ENCODE results near the gene PEF1.
A peak's percentile ranks its signal among the peaks of the same experiment; 100 is the strongest.

The PEF1 gene

DNA sequence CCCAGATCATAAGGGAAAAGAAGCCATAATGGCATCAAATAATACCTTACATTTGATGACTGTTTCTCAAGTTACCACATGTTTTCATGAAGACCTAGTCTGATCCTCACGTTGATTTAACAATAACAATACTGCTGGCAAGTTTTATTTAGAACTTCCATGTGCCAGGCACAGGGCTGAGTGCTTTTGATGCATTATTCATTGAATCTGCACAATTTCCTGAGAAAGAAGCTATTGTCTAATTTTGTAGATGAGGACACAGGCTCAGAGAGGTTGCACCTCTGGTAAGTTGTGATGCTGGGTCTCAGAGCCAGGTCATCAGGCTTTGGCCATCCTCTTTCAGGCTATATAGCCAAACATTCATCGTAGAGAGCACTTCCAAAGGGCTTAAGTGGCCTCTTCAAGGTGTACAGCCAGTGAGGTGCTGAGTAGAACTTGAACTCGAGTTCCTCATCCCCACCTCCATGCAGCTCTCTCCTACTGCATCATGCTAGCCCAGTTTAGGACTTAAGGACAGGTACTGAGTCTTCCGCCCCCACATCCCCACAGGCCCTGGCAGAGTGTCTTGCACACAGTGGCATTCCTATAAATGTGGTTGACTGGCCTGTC is 8.3 kb upstream of the PEF1 start:
- no peak overlapping the region for H3K4me3 Mint-ChIP-seq
- H3K4me1 Mint-ChIP-seq (ENCODE audit: low read depth): no peaks in the 10 kb centered on the region
- H3K36me3 Mint-ChIP-seq: no peaks in the 10 kb centered on the region
- no peaks in the 10 kb centered on the region for H3K9me3 Mint-ChIP-seq (ENCODE audit: low read depth)
- no peaks in the 10 kb centered on the region for H3K27me3 Mint-ChIP-seq
- no peak overlapping the region for H3K27ac Mint-ChIP-seq

DNA sequence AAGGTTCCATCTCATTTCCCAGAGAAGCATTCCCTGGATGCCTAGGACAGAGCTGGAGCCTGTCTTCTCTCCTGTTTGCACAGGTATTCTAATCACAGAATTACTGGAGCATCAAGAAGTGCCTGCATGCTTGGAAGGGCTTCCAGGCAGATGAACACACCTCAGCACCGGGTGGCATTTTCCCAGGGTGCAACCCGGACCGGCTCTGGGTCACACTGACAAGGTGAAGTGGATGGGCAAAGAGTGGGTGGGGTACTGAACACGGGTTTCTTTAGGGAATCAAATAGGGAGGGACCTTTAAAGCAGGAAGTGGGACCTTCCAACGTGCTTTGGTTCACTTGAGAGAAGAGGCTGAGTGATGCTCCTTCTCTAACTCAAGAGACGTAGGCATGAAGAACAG is 7.1 kb upstream of the PEF1 start:
- H3K27me3 Mint-ChIP-seq: no peaks in the 10 kb centered on the region
- H3K9me3 Mint-ChIP-seq (ENCODE audit: low read depth): no peaks in the 10 kb centered on the region
- H3K4me3 Mint-ChIP-seq: no peak overlapping the region
- H3K27ac Mint-ChIP-seq: no peak overlapping the region
- H3K4me1 Mint-ChIP-seq (ENCODE audit: low read depth): no peaks in the 10 kb centered on the region
- no peaks in the 10 kb centered on the region for H3K36me3 Mint-ChIP-seq

DNA sequence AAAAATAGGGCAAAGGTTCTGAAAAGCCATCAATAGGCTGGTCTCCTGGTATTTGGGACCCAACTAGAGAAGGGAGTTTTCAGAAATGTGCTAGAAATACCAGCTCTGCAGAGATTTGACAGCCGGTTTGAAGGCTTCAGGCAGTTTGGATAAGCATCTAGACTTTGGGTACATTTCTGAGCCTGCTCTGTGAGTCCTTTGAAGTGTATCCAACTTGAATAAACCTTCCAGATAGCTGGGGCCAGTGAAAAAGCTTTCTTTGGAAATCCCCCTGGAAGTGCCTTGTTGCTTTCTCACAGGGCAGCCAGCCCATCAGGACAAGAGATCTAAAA is 6.4 kb upstream of the PEF1 start:
- Mint-ChIP-seq H3K27me3 (no peaks in the 10 kb centered on the region), H3K4me3 (no peak overlapping the region), H3K9me3 (ENCODE audit: low read depth) (no peaks in the 10 kb centered on the region), H3K27ac (no peak overlapping the region), H3K36me3 (no peaks in the 10 kb centered on the region), H3K4me1 (ENCODE audit: low read depth) (peaks cover 4% of the 10 kb centered on the region)

DNA sequence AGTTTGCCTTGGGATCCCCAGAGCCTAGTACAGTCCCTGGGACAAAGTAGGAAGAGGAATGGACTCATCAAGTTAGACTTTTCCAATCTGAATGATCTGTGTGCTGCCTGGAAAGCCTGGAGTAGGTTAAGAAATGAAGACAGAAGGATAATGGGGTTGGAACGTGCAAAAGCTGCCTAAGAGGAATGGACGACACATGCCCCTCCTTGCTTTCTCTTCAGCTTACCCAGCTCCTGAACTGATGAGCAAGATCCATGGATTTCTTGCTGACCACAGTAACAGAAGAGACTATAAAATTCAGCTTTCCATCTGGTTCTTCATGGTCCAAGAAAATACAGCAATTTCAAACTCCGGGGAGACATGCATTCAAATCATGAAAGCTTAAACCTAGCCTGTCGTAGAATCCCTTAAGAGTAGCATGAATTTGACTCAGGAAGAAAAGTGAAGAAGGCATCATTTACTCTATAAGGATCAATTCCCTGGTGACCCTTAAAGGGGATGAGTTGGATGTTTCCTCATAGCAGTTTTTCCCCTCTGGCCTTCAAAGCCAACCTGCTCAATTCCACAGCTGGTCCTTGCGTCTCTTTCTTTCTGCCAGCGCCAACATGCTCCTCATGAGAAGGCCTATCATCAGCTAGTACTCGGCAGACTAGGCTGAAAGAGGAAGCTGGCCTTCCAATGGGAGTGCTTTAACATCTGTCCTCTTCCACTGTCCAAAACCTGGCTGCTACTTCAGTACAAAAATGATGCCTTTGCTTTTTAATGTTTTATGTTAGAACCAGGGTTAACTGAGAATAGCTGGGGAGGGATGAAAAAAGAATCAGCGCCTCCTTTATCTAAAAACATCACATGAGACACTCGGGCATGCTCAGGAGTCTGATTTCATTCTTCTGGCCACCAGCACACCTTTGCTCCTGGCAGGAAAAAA is 5.7 kb upstream of the PEF1 start:
- Mint-ChIP-seq H3K9me3 (ENCODE audit: low read depth) (no peaks in the 10 kb centered on the region), H3K27me3 (no peaks in the 10 kb centered on the region), H3K4me1 (ENCODE audit: low read depth) (peaks cover 8% of the 10 kb centered on the region), H3K36me3 (no peaks in the 10 kb centered on the region), H3K27ac (no peak overlapping the region), H3K4me3 (no peak overlapping the region)

DNA sequence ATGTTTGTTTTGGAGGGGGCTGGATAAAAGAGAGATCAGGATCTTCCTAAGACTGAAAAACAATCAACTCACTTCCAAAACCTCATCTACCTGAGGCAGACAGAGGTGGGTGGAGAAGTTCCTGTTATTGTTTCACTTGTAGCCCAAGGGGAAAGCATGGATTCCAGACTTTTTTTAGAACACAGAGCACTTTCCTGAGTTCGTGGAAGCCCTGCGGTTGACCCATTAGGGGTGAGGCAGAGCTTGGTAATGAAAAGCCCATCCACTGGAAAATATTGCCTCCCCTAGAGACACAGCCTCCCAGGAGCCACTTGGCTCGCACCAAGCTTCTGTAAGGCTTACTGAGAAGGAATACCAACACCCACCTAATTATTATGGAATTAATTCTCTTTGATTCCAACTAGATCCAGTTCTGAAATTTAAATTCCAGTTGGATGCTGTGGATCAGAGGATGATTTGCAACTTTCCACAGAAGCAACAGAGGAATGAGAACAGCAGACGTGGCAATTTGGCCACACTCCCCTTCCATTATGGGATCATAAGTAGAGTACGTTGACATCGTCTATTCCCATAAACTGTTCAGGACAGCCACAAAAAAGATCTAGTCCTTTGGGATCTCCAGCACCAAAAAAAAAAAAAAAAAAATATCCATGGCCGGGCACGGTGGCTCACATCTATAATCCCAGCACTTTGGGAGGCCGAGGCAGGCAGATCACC is 4.1 kb upstream of the PEF1 start:
- Mint-ChIP-seq H3K4me1 (ENCODE audit: low read depth) (peaks cover 19% of the 10 kb centered on the region), H3K27me3 (no peaks in the 10 kb centered on the region), H3K27ac (no peak overlapping the region), H3K4me3 (no peak overlapping the region), H3K36me3 (no peaks in the 10 kb centered on the region), H3K9me3 (ENCODE audit: low read depth) (no peaks in the 10 kb centered on the region)

DNA sequence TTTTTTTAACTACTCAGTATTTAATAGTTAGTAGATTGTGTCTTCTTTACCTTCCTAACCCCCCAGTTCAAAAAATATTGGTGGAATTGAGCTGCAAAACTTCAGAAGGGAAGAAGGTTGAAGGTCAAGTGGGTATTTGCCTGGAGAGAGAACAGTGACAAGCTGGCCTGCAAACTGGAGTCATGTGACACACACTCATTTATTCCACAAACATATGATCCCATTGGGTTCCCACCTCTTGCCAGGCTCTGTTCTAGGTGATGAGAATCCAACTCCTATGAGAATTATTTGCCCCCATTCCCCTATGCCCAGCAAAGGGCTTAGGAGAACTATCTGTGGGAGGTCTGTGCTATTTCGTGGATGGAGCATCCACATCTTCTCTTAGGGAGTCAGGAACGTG is 3.5 kb upstream of the PEF1 start:
- peaks cover 24% of the 10 kb centered on the region for H3K4me1 Mint-ChIP-seq (ENCODE audit: low read depth)
- no peak overlapping the region for H3K4me3 Mint-ChIP-seq
- no peak overlapping the region for H3K27ac Mint-ChIP-seq
- no peaks in the 10 kb centered on the region for H3K27me3 Mint-ChIP-seq
- H3K36me3 Mint-ChIP-seq: no peaks in the 10 kb centered on the region
- no peaks in the 10 kb centered on the region for H3K9me3 Mint-ChIP-seq (ENCODE audit: low read depth)

DNA sequence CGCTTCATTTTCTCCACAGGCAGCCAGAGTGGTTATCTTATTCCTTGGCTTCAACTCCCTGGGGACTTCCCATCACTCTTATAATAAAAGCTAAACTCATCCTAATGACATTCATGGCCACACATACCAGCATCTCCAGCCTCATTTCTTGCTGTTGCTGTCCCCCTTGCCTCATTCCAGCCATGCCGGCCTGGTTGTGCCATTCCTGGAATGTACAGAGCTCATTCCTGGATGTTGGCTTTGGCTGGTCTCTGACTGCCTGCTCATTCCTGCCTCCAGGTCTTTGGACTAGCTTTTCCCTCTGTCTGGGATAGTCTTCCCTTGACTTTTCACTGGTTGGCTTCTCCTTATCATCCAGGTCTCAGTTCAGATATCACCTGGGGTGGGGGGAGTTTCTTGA is 2.4 kb upstream of the PEF1 start:
- Mint-ChIP-seq H3K27me3 (no peaks in the 10 kb centered on the region), H3K4me1 (ENCODE audit: low read depth) (peaks cover 29% of the 10 kb centered on the region), H3K9me3 (ENCODE audit: low read depth) (no peaks in the 10 kb centered on the region), H3K36me3 (no peaks in the 10 kb centered on the region), H3K4me3 (peak overlapping the region; percentile 97), H3K27ac (no peak overlapping the region)

DNA sequence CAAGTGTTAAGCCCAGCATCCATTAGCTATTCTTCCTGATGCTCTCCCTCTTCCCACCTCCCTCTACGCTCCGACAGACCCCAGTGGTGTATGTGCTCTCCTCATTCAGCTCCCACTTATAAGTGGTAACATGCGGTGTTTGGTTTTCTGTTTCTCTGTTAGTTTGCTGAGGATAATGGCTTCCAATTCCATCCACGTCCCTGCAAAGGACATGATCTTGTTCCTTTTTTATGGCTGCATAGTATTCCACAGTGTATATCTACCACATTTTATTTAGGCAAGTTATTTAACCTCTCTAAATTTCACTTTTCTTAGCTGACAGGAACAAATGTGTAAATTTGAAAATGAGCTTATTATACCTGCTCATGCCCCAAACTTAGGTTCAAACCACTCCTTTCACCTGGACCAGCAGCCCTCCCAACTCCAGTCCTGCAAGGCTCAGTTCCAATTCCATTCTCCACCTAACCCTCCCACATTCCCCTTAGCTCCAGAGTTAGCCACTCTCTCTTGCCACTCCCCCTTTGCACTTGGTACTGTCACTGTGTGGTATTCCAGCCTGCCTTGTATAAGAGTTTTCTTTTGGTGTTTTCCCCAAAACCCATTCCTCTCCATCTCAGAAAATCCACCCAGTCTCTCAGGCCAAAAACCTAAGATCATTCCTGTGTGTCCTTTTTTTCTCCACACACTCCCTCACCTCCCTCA is 1.7 kb upstream of the PEF1 start:
- Mint-ChIP-seq H3K9me3 (ENCODE audit: low read depth) (no peaks in the 10 kb centered on the region), H3K4me3 (peak overlapping the region; percentile 97), H3K27ac (no peak overlapping the region), H3K27me3 (no peaks in the 10 kb centered on the region), H3K36me3 (no peaks in the 10 kb centered on the region), H3K4me1 (ENCODE audit: low read depth) (peaks cover 29% of the 10 kb centered on the region)

DNA sequence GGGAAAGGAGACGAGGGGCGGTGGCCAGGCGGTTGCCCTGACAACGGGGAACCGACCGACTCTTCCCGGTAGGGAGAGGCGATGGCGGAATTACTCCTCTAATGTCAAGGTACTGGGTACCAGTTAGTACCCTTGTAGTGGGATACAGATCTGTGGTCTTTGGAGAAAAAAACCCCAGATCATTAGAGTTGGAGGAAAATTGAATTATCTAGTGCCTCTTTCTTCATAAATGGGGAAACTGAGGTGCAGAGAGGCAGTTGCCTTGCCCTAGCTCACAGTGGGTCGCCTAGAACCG is 545 bp upstream of the PEF1 start:
- Mint-ChIP-seq H3K4me1 (ENCODE audit: low read depth) (peaks cover 29% of the 10 kb centered on the region), H3K27me3 (no peaks in the 10 kb centered on the region), H3K9me3 (ENCODE audit: low read depth) (no peaks in the 10 kb centered on the region), H3K27ac (peak overlapping the region; percentile 99), H3K4me3 (peak overlapping the region; percentile 97), H3K36me3 (no peaks in the 10 kb centered on the region)

DNA sequence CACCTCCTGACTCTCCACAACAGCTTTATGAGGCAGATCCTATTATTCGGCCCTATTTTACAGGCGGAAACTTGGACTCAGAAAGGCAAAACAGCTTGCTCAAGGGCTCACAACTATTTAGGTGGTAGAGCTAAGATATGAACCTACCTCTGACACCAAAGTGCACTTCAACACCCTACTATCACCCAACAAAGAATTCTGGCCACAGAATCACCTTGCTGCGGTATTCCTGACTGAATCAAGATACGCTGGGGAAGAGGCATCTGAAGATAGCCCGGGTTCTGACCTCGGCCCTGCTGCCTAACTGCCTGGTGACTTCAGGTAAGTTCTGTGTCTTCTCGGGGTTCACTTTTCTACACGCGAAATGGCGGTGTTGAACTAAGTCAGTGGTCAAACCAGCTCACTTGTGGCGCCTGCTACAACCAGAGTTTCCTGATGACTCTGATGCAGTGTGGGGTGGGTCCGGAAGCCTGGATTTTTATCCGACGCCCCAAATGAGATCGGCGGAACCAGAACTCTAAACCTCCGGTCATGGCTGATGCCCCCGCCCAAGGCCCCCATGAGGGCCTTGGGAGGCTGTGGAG is 608 bp downstream of the PEF1 start:
- Mint-ChIP-seq H3K9me3 (ENCODE audit: low read depth) (no peaks in the 10 kb centered on the region), H3K27me3 (no peaks in the 10 kb centered on the region), H3K27ac (peak overlapping the region; percentile 99), H3K4me3 (peak overlapping the region; percentile 97), H3K4me1 (ENCODE audit: low read depth) (peaks cover 29% of the 10 kb centered on the region), H3K36me3 (no peaks in the 10 kb centered on the region)

DNA sequence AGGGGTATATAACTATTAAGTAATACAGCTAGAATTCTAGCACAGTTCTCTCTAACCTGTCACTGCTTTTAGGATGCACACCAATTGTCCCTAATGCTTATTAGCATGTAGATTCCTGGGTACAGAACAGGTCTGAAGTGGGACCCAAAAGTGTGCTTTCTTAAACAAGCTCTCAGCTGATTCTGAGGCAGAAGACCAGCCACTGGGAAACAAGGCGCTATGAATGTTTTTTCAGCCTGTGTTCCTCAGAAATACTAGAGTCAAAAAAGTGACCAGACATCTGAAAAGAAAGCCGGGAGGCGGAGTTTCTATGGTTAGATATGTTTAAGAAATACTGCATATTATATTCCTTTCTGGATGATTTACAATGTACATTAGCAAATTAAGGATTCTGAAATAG is 1.8 kb downstream of the PEF1 start:
- peaks cover 31% of the 10 kb centered on the region for H3K4me1 Mint-ChIP-seq (ENCODE audit: low read depth)
- no peaks in the 10 kb centered on the region for H3K9me3 Mint-ChIP-seq (ENCODE audit: low read depth)
- H3K36me3 Mint-ChIP-seq: no peaks in the 10 kb centered on the region
- H3K27me3 Mint-ChIP-seq: no peaks in the 10 kb centered on the region
- H3K4me3 Mint-ChIP-seq: no peak overlapping the region
- no peak overlapping the region for H3K27ac Mint-ChIP-seq

DNA sequence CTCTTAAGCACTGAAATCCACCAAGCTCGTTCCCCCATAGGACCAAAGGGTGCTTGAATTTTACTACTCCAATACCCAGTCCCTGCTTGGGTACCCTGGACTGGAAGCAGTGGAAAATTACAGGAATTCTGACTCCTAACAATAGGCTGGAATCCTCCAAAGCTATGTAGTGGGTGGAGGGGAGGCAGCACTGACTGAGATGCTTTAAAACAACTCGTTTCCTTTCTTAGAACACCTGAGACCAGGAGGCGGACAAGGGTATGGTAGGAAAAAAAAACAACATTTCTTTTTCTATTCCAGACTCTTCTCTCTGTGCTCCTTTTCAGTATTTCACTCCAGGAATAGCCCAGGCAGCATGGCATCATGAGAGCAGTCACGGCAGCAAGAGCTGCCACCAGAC is 2.3 kb downstream of the PEF1 start:
- no peaks in the 10 kb centered on the region for H3K9me3 Mint-ChIP-seq (ENCODE audit: low read depth)
- peaks cover 35% of the 10 kb centered on the region for H3K4me1 Mint-ChIP-seq (ENCODE audit: low read depth)
- H3K36me3 Mint-ChIP-seq: no peaks in the 10 kb centered on the region
- H3K27me3 Mint-ChIP-seq: no peaks in the 10 kb centered on the region
- H3K4me3 Mint-ChIP-seq: no peak overlapping the region
- H3K27ac Mint-ChIP-seq: no peak overlapping the region

DNA sequence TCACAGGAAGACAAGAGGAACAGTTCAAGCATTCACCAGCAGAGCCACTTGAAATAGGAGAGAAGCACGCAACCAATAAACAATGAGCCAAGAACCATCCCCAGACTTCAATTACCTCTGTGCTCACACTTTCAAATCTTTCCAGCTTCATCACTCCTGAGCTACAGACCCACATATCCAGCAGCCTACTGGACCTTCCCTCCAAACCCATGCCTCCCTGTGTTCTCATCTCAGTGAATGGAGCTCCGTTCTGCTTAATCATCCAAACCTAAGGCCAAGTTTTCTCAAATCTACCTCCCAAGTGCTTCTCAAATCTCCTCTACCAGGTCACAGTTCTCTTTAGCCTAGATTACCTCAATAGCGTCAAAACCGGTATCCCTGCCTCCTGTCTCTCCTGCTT is 3.7 kb downstream of the PEF1 start:
- no peak overlapping the region for H3K27ac Mint-ChIP-seq
- peaks cover 43% of the 10 kb centered on the region for H3K4me1 Mint-ChIP-seq (ENCODE audit: low read depth)
- no peaks in the 10 kb centered on the region for H3K36me3 Mint-ChIP-seq
- no peak overlapping the region for H3K4me3 Mint-ChIP-seq
- no peaks in the 10 kb centered on the region for H3K27me3 Mint-ChIP-seq
- H3K9me3 Mint-ChIP-seq (ENCODE audit: low read depth): no peaks in the 10 kb centered on the region

DNA sequence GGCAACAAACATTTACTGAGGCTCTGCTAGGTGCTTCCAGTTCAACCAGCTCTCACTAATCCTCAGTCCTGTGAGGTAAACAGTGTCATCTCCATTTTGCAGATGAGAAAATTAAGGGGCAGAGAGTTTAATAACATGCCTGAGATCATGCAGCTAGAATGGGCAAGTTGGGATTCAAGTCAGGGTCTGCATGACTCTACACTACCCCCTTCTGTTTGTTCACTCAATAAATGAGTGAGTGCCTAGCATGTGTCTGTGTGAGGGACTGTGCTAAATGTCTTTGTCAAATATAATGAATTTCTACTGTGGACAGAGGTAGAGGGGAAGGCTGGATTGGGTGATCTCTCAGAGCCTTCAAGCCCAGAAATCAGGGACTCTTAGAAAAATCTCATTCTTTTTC is 4.5 kb downstream of the PEF1 start:
- H3K36me3 Mint-ChIP-seq: no peaks in the 10 kb centered on the region
- no peak overlapping the region for H3K27ac Mint-ChIP-seq
- no peaks in the 10 kb centered on the region for H3K9me3 Mint-ChIP-seq (ENCODE audit: low read depth)
- peaks cover 40% of the 10 kb centered on the region for H3K4me1 Mint-ChIP-seq (ENCODE audit: low read depth)
- H3K27me3 Mint-ChIP-seq: no peaks in the 10 kb centered on the region
- no peak overlapping the region for H3K4me3 Mint-ChIP-seq

DNA sequence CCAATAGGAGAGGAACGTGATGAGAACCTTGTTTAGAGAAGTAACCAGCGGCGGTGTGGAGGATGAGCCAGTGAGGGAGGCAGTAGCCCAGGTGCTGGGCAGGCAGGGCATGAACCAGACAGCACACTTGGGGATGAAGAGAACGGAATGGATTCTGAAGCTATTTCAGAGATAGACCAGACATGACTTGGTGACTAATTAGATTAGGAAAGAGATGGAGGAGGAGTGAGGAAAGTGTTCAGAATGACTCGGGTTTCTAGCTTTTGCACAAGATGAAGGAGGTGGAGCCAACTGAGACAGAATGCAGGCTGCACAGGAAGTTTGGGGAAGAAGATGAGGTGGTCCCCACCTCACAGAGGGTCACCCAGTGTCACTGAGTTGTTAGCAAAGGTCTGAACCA is 5.1 kb downstream of the PEF1 start:
- Mint-ChIP-seq H3K27me3 (no peaks in the 10 kb centered on the region), H3K4me1 (ENCODE audit: low read depth) (peaks cover 36% of the 10 kb centered on the region), H3K27ac (no peak overlapping the region), H3K4me3 (no peak overlapping the region), H3K9me3 (ENCODE audit: low read depth) (no peaks in the 10 kb centered on the region), H3K36me3 (no peaks in the 10 kb centered on the region)

Measured in activated naive CD8-positive, alpha-beta T cell (primary cell).